Type B pancreatic cell (in vitro differentiated cells): ENCODE measurements around the gene GRB10. TPM values are rescaled to one million over a fixed set of nuclear protein-coding genes. Genes with fewer than 3 reads are reported as not detected.
A peak's percentile ranks its signal among the peaks of the same experiment; 100 is the strongest.

Source experiments
- DNase-seq: peaks from one replicate; pipeline ENCODE4 v3.0.0; 2021; ENCODE audit warnings: mixed read lengths; ENCODE audit not compliant: unreplicated experiment; ENCODE audit errors: extremely low spot score
- H3K27ac Mint-ChIP-seq: 2 replicates; pipeline ENCODE4 v1.8.0; 2021; ENCODE audit warnings: mild to moderate bottlenecking, mixed read lengths
- H3K27me3 Mint-ChIP-seq: 2 replicates; pipeline ENCODE4 v1.8.0; 2021; ENCODE audit warnings: mixed read lengths
- H3K36me3 Mint-ChIP-seq: 2 replicates; pipeline ENCODE4 v1.8.0; 2021; ENCODE audit warnings: mixed read lengths
- H3K4me1 Mint-ChIP-seq: one replicate; pipeline ENCODE4 v1.8.0; 2021; ENCODE audit warnings: mixed read lengths; ENCODE audit not compliant: unreplicated experiment
- H3K4me3 Mint-ChIP-seq: 2 replicates; pipeline ENCODE4 v1.8.0; 2021; ENCODE audit warnings: mild to moderate bottlenecking, mixed read lengths
- H3K9me3 Mint-ChIP-seq: 2 replicates; pipeline ENCODE4 v1.8.0; 2021; ENCODE audit warnings: mixed read lengths
- CTCF ChIP-seq: fragments of 200-600 bp; sonication (generic); conservative IDR thresholded peaks from 2 replicates; pipeline ENCODE4 v1.5.0; 2021; ENCODE audit warnings: antibody characterized with exemption, mild to moderate bottlenecking
- total RNA-seq: library from RNA; stranded (reverse); gene quantifications from 2 replicates; pipeline ENCODE4 v1.2.1, GENCODE V29; 2021; ENCODE audit warnings: low replicate concordance

GRB10 gene
- total RNA-seq, 1 donor from 2014 or later: 42.3 TPM

GRCh38 chr7:50621973-50622490 lies 160.7 kb downstream of the GRB10 start:
- TF ChIP-seq CTCF: no peak
- Mint-ChIP-seq H3K27me3 (no peaks in the 10 kb centered on the region), H3K9me3 (no peaks in the 10 kb centered on the region), H3K27ac (no peak overlapping the region), H3K36me3 (peaks cover 4% of the 10 kb centered on the region), H3K4me3 (no peak overlapping the region), H3K4me1 (peaks cover 4% of the 10 kb centered on the region)
- DNase-seq: no peak

GRCh38 chr7:50621206-50621605 lies 161.5 kb downstream of the GRB10 start:
- Mint-ChIP-seq H3K4me3 (no peak overlapping the region), H3K27me3 (no peaks in the 10 kb centered on the region)

GRCh38 chr7:50620433-50620832 lies 162.3 kb downstream of the GRB10 start:
- Mint-ChIP-seq H3K27me3 (no peaks in the 10 kb centered on the region), H3K36me3 (peaks cover 4% of the 10 kb centered on the region), H3K9me3 (no peaks in the 10 kb centered on the region), H3K4me1 (peaks cover 4% of the 10 kb centered on the region), H3K4me3 (no peak overlapping the region), H3K27ac (no peak overlapping the region)
- no peak for TF ChIP-seq CTCF
- DNase-seq: no peak

More at GRCh38 chr7:50621206-50621605, 161.5 kb downstream of the GRB10 start:
- Mint-ChIP-seq H3K9me3 (no peaks in the 10 kb centered on the region), H3K27ac (no peak overlapping the region), H3K36me3 (peaks cover 4% of the 10 kb centered on the region), H3K4me1 (peaks cover 4% of the 10 kb centered on the region)
- DNase-seq: no peak
- TF ChIP-seq CTCF: no peak

GRCh38 chr7:50619684-50620083 lies 163.0 kb downstream of the GRB10 start:
- no peak overlapping the region for H3K27ac Mint-ChIP-seq

GRCh38 chr7:50618281-50618680 lies 164.4 kb downstream of the GRB10 start:
- TF ChIP-seq CTCF: no peak
- peaks cover 4% of the 10 kb centered on the region for H3K4me1 Mint-ChIP-seq
- H3K9me3 Mint-ChIP-seq: no peaks in the 10 kb centered on the region
- no peak overlapping the region for H3K4me3 Mint-ChIP-seq
- peak overlapping the region; percentile 4 for H3K27ac Mint-ChIP-seq
- H3K36me3 Mint-ChIP-seq: peaks cover 4% of the 10 kb centered on the region
- no peaks in the 10 kb centered on the region for H3K27me3 Mint-ChIP-seq
- no peak for DNase-seq

More at GRCh38 chr7:50619684-50620083, 163.0 kb downstream of the GRB10 start:
- Mint-ChIP-seq H3K9me3 (no peaks in the 10 kb centered on the region), H3K4me1 (peaks cover 4% of the 10 kb centered on the region), H3K4me3 (no peak overlapping the region), H3K36me3 (peaks cover 4% of the 10 kb centered on the region), H3K27me3 (no peaks in the 10 kb centered on the region)
- no peak for DNase-seq
- no peak for TF ChIP-seq CTCF
